Endometrial microvascular endothelial cells (primary cell): ENCODE data around the gene C21orf91. TPM values are rescaled to one million over a fixed set of nuclear protein-coding genes. Genes with fewer than 3 reads are reported as not detected.

Experiments used
- in situ Hi-C: cut with HindIII; loops from 2 replicates; pipeline ENCODE4 v1.10.0; 2017; ENCODE audit warnings: low sequenced_read_pairs, low pct_unique_long_range_greater_than_20kb; ENCODE audit errors: inconsistent ontology term
- total RNA-seq: library from RNA; depleted of rRNA; stranded (reverse); fragments of >200 nt; gene quantifications from one replicate; pipeline ENCODE4 v1.2.3, GENCODE V29; 2015; ENCODE audit errors: inconsistent ontology term

Gene C21orf91
- total RNA-seq = 0.93 TPM

GRCh38 chr21:17819114-17819876 lies at the start of gene C21orf91:
Gene C21orf91, minus strand, starts transcription at chr21:17819356. Its CDS starts 1,038 bp downstream, at chr21:17818318.
- in situ Hi-C loops = no loop called here

- in situ Hi-C loops = no loop called here
Measured at GRCh38 chr21:17866590-17866989, 47.4 kb upstream of the C21orf91 start.

- in situ Hi-C loops = no loop called here
Measured at GRCh38 chr21:17859661-17860060, 40.5 kb upstream of the C21orf91 start.

- in situ Hi-C loops = no loop called here
Measured at GRCh38 chr21:17858747-17859146, 39.6 kb upstream of the C21orf91 start.

- in situ Hi-C loops = no loop called here
Measured at GRCh38 chr21:17854745-17855144, 35.6 kb upstream of the C21orf91 start.

GRCh38 chr21:17853393-17854275 lies 34.5 kb upstream of the C21orf91 start:
- in situ Hi-C loops = no loop called here

- in situ Hi-C loops = no loop called here
Measured at GRCh38 chr21:17848228-17848627, 29.1 kb upstream of the C21orf91 start.

GRCh38 chr21:17841103-17841502 lies 21.9 kb upstream of the C21orf91 start:
- in situ Hi-C loops = no loop called here

- in situ Hi-C loops = no loop called here
Measured at GRCh38 chr21:17834639-17835354, 15.6 kb upstream of the C21orf91 start.

- in situ Hi-C loops = no loop called here
Measured at GRCh38 chr21:17829472-17829871, 10.3 kb upstream of the C21orf91 start.

GRCh38 chr21:17828223-17828622 lies 9.1 kb upstream of the C21orf91 start:
- in situ Hi-C loops = no loop called here

- in situ Hi-C loops = no loop called here
Measured at GRCh38 chr21:17823846-17824245, 4.7 kb upstream of the C21orf91 start.

- in situ Hi-C loops = no loop called here
Measured at GRCh38 chr21:17821121-17821520, 2.0 kb upstream of the C21orf91 start.

- in situ Hi-C loops = no loop called here
Measured at GRCh38 chr21:17819877-17820229, 697 bp upstream of the C21orf91 start.

GRCh38 chr21:17818186-17819113 lies 706 bp downstream of the C21orf91 start:
- in situ Hi-C loops = no loop called here

GRCh38 chr21:17813353-17813752 lies 5.8 kb downstream of the C21orf91 start:
- in situ Hi-C loops = no loop called here

- in situ Hi-C loops = no loop called here
Measured at GRCh38 chr21:17805966-17806365, 13.2 kb downstream of the C21orf91 start.

GRCh38 chr21:17803536-17803935 lies 15.6 kb downstream of the C21orf91 start:
- in situ Hi-C loops = no loop called here
